K562 (cell line): ENCODE measurements around the gene AHCYL2. TPM values are rescaled to one million over a fixed set of nuclear protein-coding genes. Genes with fewer than 3 reads are reported as not detected.

Experiments
- ATAC-seq: fragments of 200-7000 bp; cut with Tn5 transposase; 3 replicates; pipeline ENCODE4 v1.9.1; 2020; ENCODE audit warnings: moderate library complexity
- BruUV-seq: library from RNA; stranded (reverse); fragments of 400-500 nt; replicated peaks from 2 replicates; lab custom pipeline; 2021; lab: Mats Ljungman, UMichigan
- CTCF ChIA-PET: fragments of 300-600 bp; formaldehyde crosslinking; extraction: SDS; loops from one replicate; lab custom pipeline; 2021; ENCODE audit warnings: low intra/inter-chr PET ratio; lab: Yijun Ruan, JAX
- POLR2A ChIA-PET: fragments of 300-600, 350-650 bp; sonication (Branson Sonifier 250); formaldehyde crosslinking; extraction: SDS; loops from one replicate; lab custom pipeline; 2021; ENCODE audit warnings: antibody characterized with exemption, inconsistent platforms; lab: Yijun Ruan, JAX
- DNase-seq, 4 experiments: peaks; one replicate each; pipeline versions ENCODE4 v3.0.0 to v3.0.0-alpha.2; 2011 to 2018; ENCODE audit warnings: low spot score in 3 of 4, mixed read lengths in 3 of 4; ENCODE audit errors: extremely low read depth in 1 of 4
- FAIRE-seq: peaks from 2 replicates; lab custom pipeline; 2011; peaks lifted over from hg19 to GRCh38; lab: Jason Lieb, UNC
- H2AFZ ChIP-seq: 2 replicates; pipeline ENCODE4 v1.6.0; 2011; ENCODE audit warnings: low read depth, low read length, control low read depth, inconsistent platforms
- H3K27ac ChIP-seq: fragments of 200-600 bp; 3 replicates; pipeline ENCODE4 v1.8.0; 2011; ENCODE audit warnings: low read depth, mild to moderate bottlenecking, control low read depth, inconsistent platforms, low read length, moderate library complexity, mixed read lengths; ENCODE audit errors: extremely low read depth
- H3K27me3 ChIP-seq, 2 experiments: fragments of 300-600 bp in 1 of 2; 2 replicates in 1 of 2; 3 replicates in 1 of 2; pipeline versions ENCODE4 v1.6.0 to v1.8.0; 2011; ENCODE audit warnings: inconsistent platforms in 2 of 2, low read length in 2 of 2, mild to moderate bottlenecking in 1 of 2, mixed read lengths in 1 of 2, moderate library complexity in 1 of 2; ENCODE audit not compliant: control insufficient read depth in 2 of 2, insufficient read depth in 2 of 2
- H3K36me3 ChIP-seq: fragments of 300-600 bp; 3 replicates; pipeline ENCODE4 v1.8.0; 2011; ENCODE audit warnings: mild to moderate bottlenecking, low read length, inconsistent platforms; ENCODE audit not compliant: control insufficient read depth, insufficient read depth
- H3K4me1 ChIP-seq, 2 experiments: fragments of 200-600 bp in 1 of 2; replicated peaks in 1 of 2; 2 replicates in 1 of 2; 3 replicates in 1 of 2; pipeline versions ENCODE4 v1.5.1 to v1.8.0; 2011; ENCODE audit warnings: inconsistent platforms in 2 of 2, low read length in 2 of 2, mild to moderate bottlenecking in 1 of 2, mixed read lengths in 1 of 2, moderate library complexity in 1 of 2; ENCODE audit not compliant: control insufficient read depth in 2 of 2, insufficient read depth in 2 of 2
- H3K4me2 ChIP-seq: 2 replicates; pipeline ENCODE4 v1.6.1; 2011; ENCODE audit warnings: low read length, control low read depth, inconsistent platforms, mixed read lengths; ENCODE audit not compliant: insufficient read depth
- H3K4me3 ChIP-seq: fragments of 200-600 bp; sonication (generic), shearing (Covaris generic); 2 replicates; pipeline ENCODE4 v1.5.1; 2016; ENCODE audit warnings: control low read depth, inconsistent platforms
- H3K79me2 ChIP-seq: fragments of 200-600 bp; 3 replicates; pipeline ENCODE4 v1.8.0; 2011; ENCODE audit warnings: low read length, inconsistent platforms; ENCODE audit not compliant: control insufficient read depth, insufficient read depth
- H3K9ac ChIP-seq, 2 experiments: 2 replicates each; pipeline versions ENCODE4 v1.6.0 to v1.6.1; 2011; ENCODE audit warnings: low read depth in 2 of 2, low read length in 2 of 2, control low read depth in 1 of 2, inconsistent platforms in 1 of 2, mild to moderate bottlenecking in 1 of 2, mixed read lengths in 1 of 2; ENCODE audit not compliant: insufficient read depth in 1 of 2
- H3K9me1 ChIP-seq: one replicate; pipeline ENCODE4 v1.6.0; 2011; ENCODE audit warnings: inconsistent platforms, mild to moderate bottlenecking, low read length, moderate library complexity; ENCODE audit not compliant: control insufficient read depth, insufficient read depth
- H3K9me3 ChIP-seq: replicated peaks from 2 replicates; pipeline ENCODE4 v1.5.1; 2011; ENCODE audit warnings: low read depth, low read length, inconsistent platforms; ENCODE audit not compliant: control insufficient read depth, insufficient read depth
- H4K20me1 ChIP-seq: replicated peaks from 2 replicates; pipeline ENCODE4 v1.6.1; 2011; ENCODE audit warnings: low read length, inconsistent platforms, mixed read lengths; ENCODE audit not compliant: control insufficient read depth, insufficient read depth
- CBX3 ChIP-seq, 2 experiments: IDR thresholded peaks; 1 replicate in 1 of 2; 2 replicates in 1 of 2; pipeline ENCODE4 v1.6.1; 2012; ENCODE audit warnings: inconsistent platforms in 2 of 2, low read length in 2 of 2, borderline replicate concordance in 1 of 2, control low read depth in 1 of 2
- CHAMP1 ChIP-seq: fragments of 450-650 bp; IDR thresholded peaks from 2 replicates; pipeline ENCODE4 v1.6.1; 2016; ENCODE audit warnings: mild to moderate bottlenecking
- DPF2 ChIP-seq: fragments of 450-650 bp; IDR thresholded peaks from 2 replicates; pipeline ENCODE4 v1.6.1; 2016
- E4F1 ChIP-seq: fragments of 250-450 bp; sonication (Bioruptor Pico); IDR thresholded peaks from 2 replicates; pipeline ENCODE4 v1.5.0; 2021; ENCODE audit warnings: mild to moderate bottlenecking, borderline replicate concordance
- MAFG ChIP-seq: fragments of 450-650 bp; conservative IDR thresholded peaks from 2 replicates; pipeline ENCODE4 v1.6.1; 2016; ENCODE audit warnings: missing genetic modification characterization, missing compliant biosample characterization
- MEF2D ChIP-seq: conservative IDR thresholded peaks from 2 replicates; pipeline ENCODE4 v1.6.1; 2016; ENCODE audit warnings: low read depth, missing genetic modification characterization, missing compliant biosample characterization
- MXD1 ChIP-seq: fragments of 250-450 bp; sonication (Bioruptor Pico); IDR thresholded peaks from 2 replicates; pipeline ENCODE4 v1.8.0; 2021; ENCODE audit warnings: borderline replicate concordance, mild to moderate bottlenecking, moderate library complexity; ENCODE audit not compliant: poor library complexity, severe bottlenecking
- MYNN ChIP-seq, 2 experiments: sonication (generic); formaldehyde crosslinking in 1 of 2; IDR thresholded peaks; 2 replicates each; pipeline versions ENCODE4 v1.5.0 to v1.6.1; 2016 to 2020; ENCODE audit warnings: antibody characterized with exemption in 1 of 2, missing genetic modification reagents in 1 of 2
- NUFIP1 ChIP-seq: fragments of 450-650 bp; IDR thresholded peaks from 2 replicates; pipeline ENCODE4 v1.6.1; 2018; ENCODE audit not compliant: partially characterized antibody
- PHB ChIP-seq: fragments of 250-450 bp; sonication (Bioruptor Pico); IDR thresholded peaks from 2 replicates; pipeline ENCODE4 v1.5.0; 2021
- PHB2 ChIP-seq: fragments of 450-650 bp; IDR thresholded peaks from 2 replicates; pipeline ENCODE4 v1.6.1; 2017; ENCODE audit warnings: low read depth
- PHF20 ChIP-seq: fragments of 450-650 bp; IDR thresholded peaks from 2 replicates; pipeline ENCODE4 v1.6.1; 2018; ENCODE audit not compliant: partially characterized antibody
- SMAD1 ChIP-seq: fragments of 150-350 bp; IDR thresholded peaks from 2 replicates; pipeline ENCODE4 v1.6.1; 2014; ENCODE audit warnings: low read length, low read depth; ENCODE audit not compliant: partially characterized antibody
- SOX6 ChIP-seq: fragments of 450-650 bp; IDR thresholded peaks from 2 replicates; pipeline ENCODE4 v1.6.1; 2014; ENCODE audit warnings: mild to moderate bottlenecking
- SRSF3 ChIP-seq: fragments of 200-400 bp; formaldehyde crosslinking; IDR thresholded peaks from 2 replicates; pipeline ENCODE4 v1.6.1; 2016; ENCODE audit warnings: mild to moderate bottlenecking, low read length, moderate library complexity; ENCODE audit not compliant: insufficient read depth
- ZNF224 ChIP-seq: sonication (generic); formaldehyde crosslinking; IDR thresholded peaks from 2 replicates; pipeline ENCODE4 v1.8.0; 2022; ENCODE audit warnings: mild to moderate bottlenecking, missing genetic modification reagents
- ZNF766 ChIP-seq: fragments of 200-800 bp; sonication (Bioruptor generic); conservative IDR thresholded peaks from 2 replicates; pipeline ENCODE4 v1.6.1; 2016; ENCODE audit warnings: missing genetic modification characterization, missing compliant biosample characterization
- WGBS: fragments of 100-300 bp; shearing (Covaris generic); methylation state at CpG from one replicate; pipeline ENCODE4 v1.1.6; 2016; ENCODE audit warnings: low coverage, mixed read lengths; ENCODE audit not compliant: insufficient coverage; ENCODE audit errors: missing lambda C conversion rate; 5-methylcytosine and 5-hydroxymethylcytosine counted together
- in situ Hi-C: fragments of 300-500 bp; cut with MboI; formaldehyde crosslinking; loops from 4 replicates; pipeline ENCODE4 v1.15.0; 2018; ENCODE audit warnings: inconsistent platforms, mixed read lengths
- intact Hi-C: fragments of 100-400 bp; cut with micrococcal nuclease; formaldehyde crosslinking; loops from 2 replicates; pipeline ENCODE4 v1.14.2; 2022
- polyA plus RNA-seq, 8 experiments: library from polyadenylated mRNA; depleted of rRNA in 4 of 8; stranded (reverse) in 5 of 8; unstranded in 3 of 8; fragments of >200 nt; fragmentation: Nextera tagmentation in 2 of 8; fragmentation: Illumina TruSeq in 1 of 8; extraction: Ambion mirVana in 2 of 8; extraction: Trizol in 1 of 8; gene quantifications; 2 replicates each; pipeline versions ENCODE4 v1.2.1 to v1.2.3, GENCODE V29; 2011 to 2014; ENCODE audit warnings: inconsistent platforms in 1 of 8, missing spikeins in 1 of 8
- total RNA-seq, 7 experiments: library from RNA; depleted of rRNA in 6 of 7; stranded (reverse); fragments of >200 nt in 6 of 7; fragmentation: Illumina TruSeq in 2 of 7; extraction: Trizol in 2 of 7; gene quantifications; 2 replicates each; pipeline versions ENCODE4 v1.2.1 to v1.2.3, GENCODE V29; 2011 to 2021; ENCODE audit warnings: low replicate concordance in 1 of 7

The AHCYL2 gene
- total and polyA plus RNA-seq, 9 of the 15 experiments (the other 6 are each of a cell fraction or from before 2014, with no cell fraction given): 0.93 to 10.5 (median 5.2) TPM

- peak; percentile 91 for FAIRE-seq
- no peak for TF ChIP-seq PHB2
- TF ChIP-seq MYNN (IDR thresholded peaks at IDR 0.05): peak; percentile 39; the same call in 1 of the 2 replicates
- TF ChIP-seq MYNN (CRISPR knock-in tag; IDR thresholded peaks at IDR 0.05): no peak
- TF ChIP-seq SOX6: peak; percentile 41; the same call in 1 of the 2 replicates
- no peak for TF ChIP-seq SRSF3
- TF ChIP-seq DPF2: no peak
- TF ChIP-seq CHAMP1: peak; percentile 66
- TF ChIP-seq MAFG (tag): no peak
- no peak for TF ChIP-seq ZNF224 (CRISPR knock-in tag)
- peak in 1 of 2 experiments; percentile 69; a peak in 1 of 3 replicates for TF ChIP-seq CBX3 (IDR thresholded peaks at IDR 0.05; ENCODE audit: borderline replicate concordance in 1 of 2, low read length in 2 of 2)
- no peak for TF ChIP-seq PHB (CRISPR knock-in tag)
- no peak for TF ChIP-seq E4F1 (CRISPR knock-in tag)
- TF ChIP-seq ZNF766 (CRISPR knock-in tag): 0 out of 2 replicates have a peak, but pooled peaks have one; percentile 28
- TF ChIP-seq MXD1 (CRISPR knock-in tag): no peak
- TF ChIP-seq MEF2D: no peak
- no peak for TF ChIP-seq PHF20
- TF ChIP-seq SMAD1: no peak
- TF ChIP-seq NUFIP1: no peak
Measured at GRCh38 chr7:129271500-129272355, 46.9 kb downstream of the AHCYL2 start.

More at GRCh38 chr7:129271500-129272355, 46.9 kb downstream of the AHCYL2 start:
- ATAC-seq (peak; percentile 99), DNase-seq (peak; percentile 73 to 83 (median 76))
- H3K4me1 ChIP-seq: no peaks in the 10 kb centered on the region
- in situ Hi-C loops: no loop called here
- no peaks in the 10 kb centered on the region for H4K20me1 ChIP-seq
- H3K4me2 ChIP-seq: no peak overlapping the region
- intact Hi-C loops: loop anchor here (1.0 to 5.0 kb wide), 3 partner anchors 47 to 109 kb away; no protein-coding TSS in a partner anchor
- H3K27ac ChIP-seq: no peak overlapping the region
- ChIA-PET CTCF (interaction anchor here (0.9 to 2.2 kb wide), 2 partner anchors 10 to 53 kb away, joined by 3 to 17 read pairs; no protein-coding TSS in a partner anchor), POLR2A (interaction anchor here (0.6 kb wide), 1 partner anchor 323 kb away, joined by 3 read pairs; no protein-coding TSS in a partner anchor)
- H3K9me3 ChIP-seq: no peaks in the 10 kb centered on the region
- peak overlapping the region; percentile 61 for H2AFZ ChIP-seq
- no peaks in the 10 kb centered on the region for H3K36me3 ChIP-seq
- no peaks in the 10 kb centered on the region for H3K9me1 ChIP-seq
- H3K9ac ChIP-seq: no peak overlapping the region
- H3K79me2 ChIP-seq: no peaks in the 10 kb centered on the region
- no TSS peak for BruUV-seq
- WGBS: 33% methylated on average over 5 of the region's 5 CpGs
- H3K27me3 ChIP-seq: no peaks in the 10 kb centered on the region
- H3K4me3 ChIP-seq: no peak overlapping the region
